ENCODE data around the gene AUTS2. TPM values are rescaled to one million over a fixed set of nuclear protein-coding genes. Genes with fewer than 3 reads are reported as not detected.

The AUTS2 gene
- total RNA-seq, 6 donors from 2014 or later: 38.9 to 151 (median 55.8) TPM

DNA sequence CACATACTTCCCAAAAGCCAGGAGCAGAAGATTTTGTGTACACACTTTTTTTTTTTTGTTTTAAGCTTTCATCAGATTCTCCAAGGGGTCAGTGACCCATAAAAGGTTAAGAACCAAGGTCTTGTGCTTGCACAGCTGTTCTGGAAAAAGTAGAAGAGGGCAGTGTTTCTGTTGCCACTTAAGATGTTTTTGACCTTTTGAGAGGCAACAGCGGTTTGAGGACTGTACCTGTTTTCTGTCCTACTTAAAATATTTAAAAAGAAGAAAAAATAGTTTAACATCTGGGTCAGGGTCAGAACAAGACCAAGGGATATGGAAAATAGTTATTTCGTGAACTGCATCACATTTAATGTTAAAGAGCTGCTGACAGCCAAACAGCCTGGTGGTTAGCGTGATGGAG lies 32.9 kb downstream of the AUTS2 start:
- Histone ChIP-seq H3K27ac (no peak overlapping the region), H3K36me3 (no peaks in the 10 kb centered on the region), H3K4me3 (no peak overlapping the region), H3K27me3 (no peaks in the 10 kb centered on the region), H3K4me1 (peaks cover 0 to 9% (median 1%) of the 10 kb centered on the region in 4 donors), H3K9me3 (no peaks in the 10 kb centered on the region)
- ATAC-seq (ENCODE audit: low FRiP score in 2 of 2) (no peak), DNase-seq (no peak)
- 77 to 79% methylated on average over 3 of the region's 3 CpGs for WGBS, 2 donors
- TF ChIP-seq EP300 (IDR thresholded peaks at IDR 0.05) (no peak), POLR2AphosphoS5 (IDR thresholded peaks at IDR 0.05) (no peak), CTCF (IDR thresholded peaks at IDR 0.05) (no peak), POLR2A (IDR thresholded peaks at IDR 0.05) (no peak)

- Histone ChIP-seq H3K27me3 (no peaks in the 10 kb centered on the region), H3K27ac (no peak overlapping the region), H3K4me1 (peaks cover 0 to 9% (median 1%) of the 10 kb centered on the region in 4 donors), H3K9me3 (no peaks in the 10 kb centered on the region), H3K4me3 (no peak overlapping the region), H3K36me3 (no peaks in the 10 kb centered on the region)
- 87 to 95% methylated on average over 3 of the region's 3 CpGs for WGBS, 2 donors
- DNase-seq (no peak), ATAC-seq (ENCODE audit: low FRiP score in 2 of 2) (no peak)
- TF ChIP-seq POLR2A (IDR thresholded peaks at IDR 0.05) (no peak), EP300 (IDR thresholded peaks at IDR 0.05) (no peak), CTCF (IDR thresholded peaks at IDR 0.05) (no peak), POLR2AphosphoS5 (IDR thresholded peaks at IDR 0.05) (no peak)
These were observed 34.0 kb downstream of the AUTS2 start for GRCh38 chr7:69632280-69632679.

- ATAC-seq (ENCODE audit: low FRiP score in 2 of 2) (no peak), DNase-seq (no peak)
- no peak overlapping the region for H3K27ac ChIP-seq
- peaks cover 0 to 9% (median 1%) of the 10 kb centered on the region in 4 donors for H3K4me1 ChIP-seq
- H3K4me3 ChIP-seq: no peak overlapping the region
- H3K36me3 ChIP-seq: no peaks in the 10 kb centered on the region
- 88 to 91% methylated on average over 2 of the region's 2 CpGs for WGBS, 2 donors
- TF ChIP-seq CTCF (IDR thresholded peaks at IDR 0.05): no peak
- TF ChIP-seq EP300 (IDR thresholded peaks at IDR 0.05): no peak
- no peak for TF ChIP-seq POLR2AphosphoS5 (IDR thresholded peaks at IDR 0.05)
- TF ChIP-seq POLR2A (IDR thresholded peaks at IDR 0.05): no peak
- H3K27me3 ChIP-seq: no peaks in the 10 kb centered on the region
- no peaks in the 10 kb centered on the region for H3K9me3 ChIP-seq
These were observed 35.0 kb downstream of the AUTS2 start for GRCh38 chr7:69633122-69633831.

DNA sequence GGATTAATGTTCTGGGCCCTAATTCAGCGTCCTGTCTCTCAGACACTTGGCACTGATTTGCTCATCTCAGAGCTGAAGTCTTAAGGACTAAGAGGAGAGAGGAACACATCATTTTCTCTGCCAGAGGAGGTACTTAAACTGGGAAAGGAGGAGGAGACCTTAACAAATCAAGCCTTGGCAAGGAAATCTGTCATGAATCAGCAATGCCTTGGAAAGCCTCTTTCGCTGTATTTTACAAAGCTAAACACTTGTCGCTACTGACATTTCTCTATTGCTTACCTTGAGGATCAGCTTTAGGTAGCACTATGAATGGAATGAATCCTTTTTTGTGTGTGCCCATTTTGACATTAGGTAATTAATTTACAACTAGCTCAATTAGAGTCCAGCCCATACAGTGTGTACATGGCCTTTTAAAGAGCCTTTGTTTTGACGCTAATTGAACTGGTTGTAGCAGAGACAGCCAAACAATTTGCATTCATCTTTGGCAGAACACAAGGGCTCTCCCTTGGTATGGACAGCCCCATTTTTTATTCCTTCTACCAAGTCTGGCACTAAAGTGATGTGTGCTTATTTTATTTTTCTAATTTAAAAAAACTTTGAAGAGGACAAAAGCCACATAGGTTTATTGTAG lies 37.4 kb downstream of the AUTS2 start:
- H3K27ac ChIP-seq: no peak overlapping the region
- ATAC-seq (ENCODE audit: low FRiP score in 2 of 2) (peak in 1 of 2 donors; percentile 55), DNase-seq (no peak)
- no peaks in the 10 kb centered on the region for H3K36me3 ChIP-seq
- 69 to 84% methylated on average over 4 of the region's 4 CpGs for WGBS, 2 donors
- no peak for TF ChIP-seq CTCF (IDR thresholded peaks at IDR 0.05)
- TF ChIP-seq POLR2AphosphoS5 (IDR thresholded peaks at IDR 0.05): no peak
- no peak for TF ChIP-seq EP300 (IDR thresholded peaks at IDR 0.05)
- no peak for TF ChIP-seq POLR2A (IDR thresholded peaks at IDR 0.05)
- no peaks in the 10 kb centered on the region for H3K9me3 ChIP-seq
- no peaks in the 10 kb centered on the region for H3K27me3 ChIP-seq
- H3K4me1 ChIP-seq: peaks cover 0 to 6% (median 0%) of the 10 kb centered on the region in 4 donors
- no peak overlapping the region for H3K4me3 ChIP-seq
